Measurements from ENCODE around the gene KLC1.
"Not testable (repeated sequence)": the region's sequence is repeated elsewhere in the genome, so short reads cannot be mapped to it uniquely, and the experiment has no call there.

Gene KLC1

DNA sequence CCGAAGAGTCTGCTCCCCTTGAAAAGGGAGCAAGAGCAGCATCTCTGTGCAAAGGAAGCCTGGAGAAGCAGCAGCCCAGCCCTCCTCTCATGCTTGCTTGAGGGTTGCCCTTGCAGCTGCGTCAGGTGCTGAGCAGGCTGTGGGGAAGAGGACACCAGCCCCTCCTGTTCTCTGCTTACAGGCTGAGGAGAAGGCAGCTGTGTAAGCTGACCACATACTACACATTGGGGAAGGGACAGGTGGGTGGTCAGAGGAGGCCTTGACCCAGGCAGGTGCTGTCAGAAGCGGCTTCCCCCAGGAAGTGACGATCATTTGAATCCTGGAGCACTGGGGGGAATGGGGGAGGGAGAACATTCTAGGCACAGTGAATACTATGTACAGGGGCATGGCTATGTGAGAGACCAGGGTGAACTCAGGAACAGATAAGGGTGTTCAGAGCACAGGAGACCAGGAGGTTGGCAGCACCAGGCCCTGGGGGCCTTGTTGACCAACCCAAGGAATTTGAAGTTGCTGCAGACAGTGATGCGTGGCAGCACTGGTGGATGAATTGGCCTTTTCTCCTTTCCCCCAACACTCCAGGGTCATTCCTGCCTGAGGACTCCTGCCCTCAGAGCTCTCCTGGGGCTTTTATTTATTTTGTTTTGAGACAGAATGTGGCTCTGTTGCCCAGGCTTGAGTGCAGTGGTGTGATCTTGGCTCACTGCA, 2.7 kb upstream of the KLC1 start:
- DNase-seq = no peak

DNA sequence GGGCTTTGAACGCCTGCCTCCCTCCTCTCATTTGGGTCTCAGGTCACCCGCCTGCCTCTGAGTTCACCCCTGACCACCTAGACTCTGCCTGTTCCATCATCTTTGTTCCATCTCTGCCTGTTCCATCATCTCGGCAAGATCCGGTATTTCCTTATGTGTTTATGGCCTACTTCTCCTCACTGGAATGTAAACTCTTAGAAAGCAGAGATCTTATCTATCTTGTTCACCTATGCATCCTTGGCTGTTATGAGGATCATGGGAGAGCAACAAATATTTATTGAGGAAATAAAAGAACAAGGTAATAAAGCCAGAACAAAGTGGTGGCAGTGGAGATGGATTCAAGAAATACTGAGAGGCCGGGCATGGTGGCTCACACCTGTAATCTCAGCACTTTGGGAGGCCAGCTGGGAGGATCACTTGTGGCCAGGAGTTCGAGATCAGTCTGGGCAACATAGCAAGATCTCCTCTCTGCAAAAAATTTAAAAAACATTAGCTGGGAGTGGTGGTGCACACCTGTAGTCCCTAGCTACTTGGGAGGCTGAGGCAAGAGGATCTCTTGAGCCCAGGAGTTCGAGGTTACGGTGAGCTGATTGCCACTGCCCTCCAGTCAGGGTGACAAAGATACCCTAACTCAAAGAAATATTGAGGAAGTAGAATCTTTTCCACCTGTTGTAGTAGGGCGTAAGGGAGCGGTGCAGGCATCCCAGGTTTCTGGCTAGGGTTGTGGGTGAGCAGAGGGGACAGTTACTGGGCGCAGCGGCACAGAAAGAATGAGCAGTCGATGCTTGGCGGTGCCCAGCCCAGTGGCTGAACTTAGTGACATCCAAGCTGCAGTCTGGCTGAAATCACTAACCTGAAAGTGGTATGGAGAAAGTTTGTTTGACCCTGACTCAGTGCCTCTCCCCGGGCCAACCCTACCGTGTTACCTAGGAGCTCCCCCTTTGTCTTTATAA, 1.7 kb upstream of the KLC1 start:
- no peak for DNase-seq

DNA sequence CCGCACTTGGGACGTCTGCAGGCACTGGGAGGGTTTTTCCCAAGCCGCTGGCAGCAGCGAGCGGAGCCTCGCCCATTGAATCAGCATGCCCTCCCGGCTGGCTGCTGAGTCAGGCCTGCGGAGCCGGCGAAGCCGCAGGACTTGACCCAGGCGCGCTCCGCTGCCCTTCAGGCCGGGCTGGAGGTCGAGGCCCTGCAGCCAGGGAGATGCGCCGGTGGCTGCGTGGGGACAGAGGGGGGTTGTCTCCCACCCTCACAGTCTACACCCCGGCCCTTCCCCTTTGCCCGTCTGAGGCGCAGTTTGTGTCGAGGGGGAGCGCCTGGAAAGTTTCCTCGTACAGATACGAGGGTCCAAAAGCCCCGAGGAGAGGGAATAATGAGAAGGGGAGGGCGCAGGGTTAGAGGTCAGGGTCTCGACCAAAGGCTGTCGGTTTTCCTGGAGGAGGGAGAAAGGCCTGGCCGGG, 759 bp upstream of the KLC1 start:
- DNase-seq = peak; percentile 20

DNA sequence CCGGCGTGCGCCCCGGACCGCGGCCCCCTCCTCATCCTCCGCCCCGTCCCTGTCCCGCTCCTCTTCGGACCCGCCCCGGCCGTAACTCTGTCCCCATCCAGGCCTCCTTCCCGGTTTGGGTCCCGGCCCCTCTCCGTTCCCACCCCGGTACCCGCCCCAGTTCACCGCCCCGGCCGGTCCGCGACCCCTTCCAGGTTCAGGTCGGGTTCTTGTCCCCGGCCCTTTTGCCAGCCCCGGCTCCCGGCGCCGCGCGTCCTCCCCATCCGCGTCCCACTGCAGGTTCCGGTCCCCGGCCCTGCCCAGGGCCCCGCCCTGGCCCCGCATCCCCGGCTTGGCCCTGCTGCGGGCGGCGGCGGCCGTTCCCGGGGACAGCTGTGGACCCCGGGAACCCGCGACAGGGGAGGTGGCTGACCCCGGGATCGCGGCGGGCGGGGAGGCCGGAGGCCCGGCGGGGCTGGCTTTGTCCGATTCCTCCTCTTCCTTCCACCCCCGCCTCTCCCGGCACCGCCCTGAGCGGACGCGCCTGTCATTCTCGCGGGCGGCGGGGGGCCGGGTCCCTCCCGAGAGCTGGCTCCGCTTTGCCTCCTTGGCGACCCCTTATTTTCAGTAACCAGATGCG, 601 bp downstream of the KLC1 start:
- peak; percentile 42 for DNase-seq

DNA sequence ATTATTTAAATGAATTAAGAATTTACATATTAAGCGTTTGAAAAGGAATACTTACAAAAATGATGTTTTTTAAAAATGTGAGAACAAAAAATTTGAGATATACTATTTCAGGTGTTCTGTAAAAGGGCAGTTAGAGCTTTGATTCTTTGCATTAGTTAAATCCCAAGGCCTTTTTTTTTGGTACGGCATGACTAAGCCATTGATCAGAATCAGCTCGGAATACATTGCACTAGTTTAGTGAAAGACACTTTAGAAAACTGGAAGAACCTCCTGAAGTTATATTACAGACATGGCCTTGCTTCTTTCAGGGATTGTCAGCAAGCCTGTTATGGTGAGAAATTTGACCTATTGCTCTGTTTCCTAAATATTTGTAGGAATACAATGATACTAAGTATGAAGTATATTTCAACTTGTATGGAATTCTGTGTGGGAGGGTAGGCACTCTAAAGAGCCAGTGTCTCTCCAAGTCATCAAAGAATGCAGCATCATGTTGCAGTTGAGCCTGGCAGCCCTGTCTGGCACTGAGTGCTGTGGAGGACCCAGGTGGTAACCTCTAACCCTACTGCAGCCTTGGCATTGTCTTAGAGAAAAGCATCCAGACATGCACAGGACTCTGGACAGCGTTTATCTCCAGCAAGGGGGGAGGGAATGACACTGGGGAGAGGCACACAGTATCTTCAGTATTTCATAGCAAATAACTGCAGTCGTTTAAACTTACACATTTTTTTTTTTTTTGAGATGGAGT, 1.5 kb downstream of the KLC1 start:
- DNase-seq = no peak

DNA sequence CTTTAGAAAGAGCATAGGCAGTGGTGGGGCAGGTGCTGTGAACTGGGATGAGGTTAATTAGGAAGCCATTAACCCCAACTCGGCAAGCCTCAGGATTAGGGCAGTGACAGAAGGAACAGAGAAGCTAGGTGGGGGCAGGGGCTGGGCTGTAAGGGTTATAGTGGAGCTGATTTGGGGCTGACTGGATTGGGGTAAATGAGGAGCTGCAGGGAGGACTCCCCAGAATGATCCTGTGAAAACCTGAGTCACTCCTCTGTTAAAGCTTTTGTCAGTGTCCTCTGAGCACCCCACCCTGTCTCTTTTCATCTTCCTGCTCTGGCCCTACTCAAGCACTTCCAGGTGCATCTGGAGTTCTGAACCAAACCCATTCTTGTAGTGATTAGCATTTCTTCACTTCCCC, 4.4 kb downstream of the KLC1 start:
- no peak for DNase-seq

DNA sequence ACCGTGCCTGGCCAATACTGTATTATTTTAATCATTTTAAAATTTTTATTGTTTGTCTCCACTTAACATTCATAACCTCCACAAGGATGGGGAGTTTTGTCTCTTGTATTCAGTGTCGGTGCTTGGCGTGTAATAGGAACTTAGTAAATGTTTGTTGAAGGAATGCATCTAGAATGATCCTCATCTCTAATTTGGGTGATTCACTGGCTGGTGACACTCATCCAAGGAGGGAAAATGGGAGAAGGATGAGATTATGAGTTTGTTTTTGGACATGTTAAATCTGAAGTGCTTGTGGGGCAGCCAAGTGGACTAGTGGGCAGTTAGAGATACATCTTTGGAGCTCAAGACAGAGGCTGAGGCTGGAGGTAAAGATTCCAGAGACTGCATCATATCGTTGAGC, 5.1 kb downstream of the KLC1 start:
- no peak for DNase-seq

DNA sequence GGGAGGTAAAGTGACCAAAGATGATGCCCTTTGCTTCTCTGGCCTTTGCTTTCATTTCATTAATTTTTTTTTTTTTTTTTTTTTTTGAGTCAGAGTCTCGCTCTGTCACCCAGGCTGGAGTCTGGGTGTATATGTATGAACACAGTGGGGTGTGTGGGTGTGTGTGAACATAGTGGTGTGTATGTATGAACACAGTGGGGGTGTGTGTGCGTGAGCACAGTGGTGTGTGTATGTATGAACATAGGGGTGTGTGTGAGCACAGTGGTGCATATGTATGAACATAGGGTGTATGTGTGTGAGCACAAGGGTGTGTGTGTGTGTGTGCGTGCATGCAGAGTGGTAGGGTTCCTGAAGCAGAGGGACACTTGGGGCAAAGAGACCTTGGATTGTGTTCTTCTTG, 9.6 kb downstream of the KLC1 start:
- DNase-seq = no peak

DNA sequence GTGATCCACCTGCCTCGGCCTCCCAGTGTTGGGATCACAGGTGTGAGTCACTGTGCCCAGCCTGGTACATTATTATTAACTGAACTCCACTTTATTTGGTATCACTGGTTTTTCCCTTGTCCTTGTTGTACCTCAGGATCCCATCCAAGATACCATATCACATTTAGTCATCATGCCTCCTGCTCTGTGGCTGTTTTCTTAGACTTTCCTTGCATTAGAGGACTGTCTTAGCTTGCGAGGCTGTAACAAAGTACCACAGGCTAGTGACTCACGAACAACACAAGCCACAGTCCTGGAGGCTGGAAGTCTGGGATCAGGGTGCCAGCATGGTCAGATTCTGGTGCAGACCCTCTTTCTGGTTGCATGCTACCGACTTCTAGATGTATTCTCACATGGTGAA, 12.2 kb downstream of the KLC1 start:
- DNase-seq = no peak

DNA sequence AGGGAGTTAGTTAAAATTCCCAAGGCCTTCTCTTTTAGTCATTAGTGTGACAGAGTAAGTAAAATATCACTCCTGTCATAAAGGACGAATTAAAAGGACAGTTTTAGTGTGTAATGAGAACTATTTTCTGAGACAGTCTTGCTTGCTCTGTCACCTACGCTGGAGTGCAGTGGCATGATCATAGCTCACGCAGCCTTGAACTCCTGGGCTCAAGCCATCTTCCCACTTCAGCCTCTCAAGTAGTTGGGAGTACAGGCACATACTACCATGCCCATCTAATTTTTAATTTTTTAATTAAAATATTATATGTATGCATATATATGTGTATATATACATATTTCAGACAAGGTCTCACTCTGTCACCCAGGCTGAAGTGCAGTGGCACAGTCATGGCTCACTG, 17.2 kb downstream of the KLC1 start:
- DNase-seq = no peak

DNA sequence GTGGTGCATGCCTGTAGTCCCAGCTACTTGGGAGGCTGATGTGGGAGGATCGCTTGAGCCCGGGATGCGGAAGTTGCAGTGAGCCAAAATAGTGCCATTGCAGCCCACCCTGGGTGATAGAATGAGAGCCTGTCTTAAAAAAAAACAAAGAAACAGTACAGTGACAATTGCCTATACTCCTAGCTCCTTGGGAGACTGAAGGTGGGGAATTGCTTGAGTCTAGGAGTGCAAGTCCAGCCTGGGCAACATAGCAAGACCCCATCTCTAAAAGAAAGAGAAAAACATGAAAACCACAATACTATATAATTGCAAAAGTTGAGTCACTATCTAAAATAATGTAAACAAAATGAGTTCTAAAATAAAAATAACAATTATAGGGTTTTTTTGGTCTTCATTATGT, 20.0 kb downstream of the KLC1 start:
- DNase-seq = no peak

DNA sequence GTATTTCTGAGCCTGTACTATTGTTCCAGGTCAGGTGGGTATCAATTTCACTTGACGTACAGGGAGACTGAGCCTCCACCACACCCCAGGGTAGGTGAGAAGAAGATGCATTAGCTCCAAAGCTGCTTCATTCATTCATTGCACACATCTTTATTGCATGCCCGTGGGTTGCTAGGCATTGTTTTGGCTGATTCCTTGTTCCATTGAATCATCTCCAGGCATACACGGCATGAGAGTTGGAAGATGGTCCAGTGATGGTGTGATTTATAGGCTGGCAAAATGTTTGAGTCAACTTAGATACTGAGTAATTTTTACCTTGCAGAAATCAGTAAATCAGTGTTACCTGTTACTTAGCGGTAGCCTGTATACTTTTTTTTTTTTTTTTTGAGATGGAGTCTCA, 21.2 kb downstream of the KLC1 start:
- no peak for DNase-seq

DNA sequence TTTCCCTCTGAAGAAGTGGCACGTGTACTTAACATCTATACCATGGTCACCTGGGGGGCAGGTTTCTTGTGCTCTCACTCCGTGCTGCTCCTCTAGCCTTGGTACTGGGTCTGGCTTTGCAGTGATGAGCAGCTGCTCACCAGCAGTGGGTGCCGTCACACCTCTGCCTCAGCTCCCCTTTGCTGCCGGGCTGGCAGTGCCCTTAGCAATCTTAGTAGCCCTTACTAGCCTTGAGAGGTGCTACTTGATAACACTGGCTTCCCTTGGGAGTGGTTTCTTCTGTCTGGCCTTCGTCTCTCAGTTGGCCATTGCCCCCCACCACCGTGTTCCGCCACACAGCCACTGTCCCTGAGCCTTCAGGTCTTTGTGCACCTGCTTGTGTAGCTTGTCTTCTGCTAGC, 22.6 kb downstream of the KLC1 start:
- DNase-seq = no peak

DNA sequence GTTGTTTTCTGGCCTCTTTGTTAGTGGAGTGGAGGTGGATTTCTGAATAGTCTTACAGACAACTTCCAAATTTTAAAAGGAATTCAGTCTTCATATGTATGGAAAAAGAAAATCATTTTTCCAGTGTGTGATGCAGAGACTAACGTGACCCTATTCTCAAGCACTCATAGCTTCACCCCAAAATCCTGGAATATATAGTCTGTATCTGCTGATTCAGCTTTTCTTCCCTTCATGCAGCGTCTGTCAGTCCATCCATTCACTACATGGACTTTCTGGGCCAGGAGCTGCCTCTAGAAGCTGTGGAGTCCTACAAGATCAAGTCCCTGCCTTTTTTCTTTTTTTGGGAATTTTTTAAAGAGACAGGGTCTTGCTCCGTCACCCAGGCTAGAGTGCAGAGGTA, 23.8 kb downstream of the KLC1 start:
- no peak for DNase-seq

DNA sequence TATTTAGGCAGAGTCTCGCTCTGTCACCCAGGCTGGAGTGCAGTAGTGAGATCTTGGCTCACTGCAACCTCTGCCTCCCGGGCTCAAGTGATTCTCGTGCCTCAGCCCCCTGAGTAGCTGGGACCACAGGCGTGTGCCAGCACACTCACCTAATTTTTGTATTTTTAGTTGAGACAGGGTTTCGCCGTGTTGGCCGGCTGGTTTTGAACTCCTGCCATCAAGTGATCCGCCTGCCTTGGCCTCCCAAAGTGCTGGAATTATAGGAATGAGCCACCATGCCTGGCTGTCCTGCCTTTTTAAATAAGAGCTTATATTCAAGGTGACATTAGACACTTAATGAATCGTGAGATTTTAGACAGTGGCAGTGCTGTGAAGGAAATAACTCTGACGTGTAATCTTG, 24.3 kb downstream of the KLC1 start:
- not testable (repeated sequence) for DNase-seq

DNA sequence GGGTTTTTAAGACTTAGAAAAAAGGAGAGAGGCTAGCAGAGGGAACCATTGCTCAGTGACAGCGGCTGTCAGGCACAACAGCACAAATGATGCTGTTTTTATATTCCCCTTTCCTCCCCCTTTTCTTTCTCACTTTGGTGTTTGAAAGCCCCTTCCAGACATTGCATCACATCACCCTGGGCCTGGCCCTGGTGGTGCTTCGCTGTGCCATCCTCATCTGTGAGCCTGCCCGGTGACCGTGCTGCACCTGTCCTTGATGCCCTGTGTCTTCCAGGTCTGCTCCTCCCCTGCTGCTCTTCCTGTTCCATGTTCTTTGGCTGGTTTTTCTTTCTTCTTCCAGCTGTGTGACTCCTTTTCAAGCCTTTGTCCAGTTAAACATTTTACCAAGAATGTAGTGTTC, 24.8 kb downstream of the KLC1 start:
- no peak for DNase-seq

DNA sequence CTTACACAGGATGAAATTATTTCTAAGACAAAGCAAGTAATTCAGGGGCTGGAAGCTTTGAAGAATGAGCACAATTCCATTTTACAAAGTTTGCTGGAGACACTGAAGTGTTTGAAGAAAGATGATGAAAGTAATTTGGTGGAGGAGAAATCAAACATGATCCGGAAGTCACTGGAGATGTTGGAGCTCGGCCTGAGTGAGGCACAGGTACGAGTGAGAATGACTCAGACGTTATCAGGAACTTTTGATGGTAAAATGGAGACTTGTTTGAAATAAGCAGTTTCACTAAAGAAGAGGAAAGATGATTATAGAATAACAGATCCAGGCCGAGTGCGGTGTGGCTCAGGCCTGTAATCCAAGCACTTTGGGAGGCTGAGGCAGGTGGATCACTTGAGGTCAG, 25.6 kb downstream of the KLC1 start:
- no peak for DNase-seq

DNA sequence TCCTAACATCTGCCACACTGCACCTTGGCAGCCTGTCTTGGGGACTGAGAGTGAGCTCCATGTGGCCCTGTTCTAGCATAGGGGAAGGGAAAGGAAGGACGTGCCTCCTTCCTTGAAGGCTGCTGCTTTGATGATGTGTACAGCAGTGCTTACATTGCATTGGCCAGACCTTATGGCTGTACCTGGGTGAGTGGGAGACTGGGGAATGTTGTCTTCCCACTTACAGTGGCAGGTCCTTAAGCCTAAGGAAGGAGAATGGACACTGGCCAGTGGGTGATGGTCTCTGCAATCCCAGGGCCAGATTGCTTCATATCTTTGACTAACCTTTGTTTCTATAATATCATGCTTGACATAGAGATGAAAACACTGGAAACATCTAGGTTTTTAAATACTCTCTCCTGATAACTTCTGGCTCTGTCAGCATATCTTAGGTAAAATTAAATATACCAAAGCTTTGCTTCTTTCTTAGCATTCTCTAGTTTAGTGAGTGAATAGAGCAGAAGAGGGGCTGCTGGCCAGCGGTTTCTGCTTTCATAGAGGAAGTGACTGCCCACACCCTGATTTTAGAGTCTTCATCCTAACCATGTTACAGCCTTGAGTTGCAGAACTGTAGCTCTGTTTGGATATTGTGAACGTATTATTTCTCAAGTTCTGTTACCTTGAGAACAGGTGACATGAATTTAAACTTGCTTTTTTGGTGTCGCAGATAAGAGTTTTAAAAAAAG, 27.2 kb downstream of the KLC1 start:
- no peak for DNase-seq

DNA sequence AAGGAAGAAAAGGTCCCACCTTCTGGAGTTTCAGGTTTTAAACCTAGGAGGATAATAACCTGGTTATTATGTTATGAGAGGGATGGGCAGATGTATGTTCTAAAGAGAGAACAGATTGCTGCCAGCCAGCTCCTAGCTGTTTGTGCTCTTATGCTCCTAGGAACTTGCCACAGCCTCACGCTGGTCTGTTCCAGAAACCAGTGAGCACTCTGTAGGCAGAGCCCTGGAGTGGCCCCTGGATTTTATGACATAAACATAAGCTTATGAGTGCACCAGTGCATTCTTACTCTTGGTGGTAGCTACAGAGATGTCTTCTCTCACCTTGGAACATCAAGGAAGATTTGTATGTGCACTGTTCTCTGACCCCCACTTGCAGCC, 27.7 kb downstream of the KLC1 start:
- DNase-seq = no peak

DNA sequence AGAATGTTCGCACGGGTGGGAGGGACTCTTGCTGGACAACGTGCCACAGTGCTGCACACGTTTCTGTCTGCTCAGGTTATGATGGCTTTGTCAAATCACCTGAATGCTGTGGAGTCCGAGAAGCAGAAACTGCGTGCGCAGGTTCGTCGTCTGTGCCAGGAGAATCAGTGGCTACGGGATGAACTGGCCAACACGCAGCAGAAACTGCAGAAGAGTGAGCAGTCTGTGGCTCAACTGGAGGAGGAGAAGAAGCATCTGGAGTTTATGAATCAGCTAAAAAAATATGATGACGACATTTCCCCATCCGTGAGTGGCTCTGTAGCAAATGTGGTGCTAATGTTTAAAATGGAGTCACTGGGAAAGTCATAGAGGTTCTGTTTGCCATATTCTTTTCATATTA, 28.5 kb downstream of the KLC1 start:
- DNase-seq = no peak

DNA sequence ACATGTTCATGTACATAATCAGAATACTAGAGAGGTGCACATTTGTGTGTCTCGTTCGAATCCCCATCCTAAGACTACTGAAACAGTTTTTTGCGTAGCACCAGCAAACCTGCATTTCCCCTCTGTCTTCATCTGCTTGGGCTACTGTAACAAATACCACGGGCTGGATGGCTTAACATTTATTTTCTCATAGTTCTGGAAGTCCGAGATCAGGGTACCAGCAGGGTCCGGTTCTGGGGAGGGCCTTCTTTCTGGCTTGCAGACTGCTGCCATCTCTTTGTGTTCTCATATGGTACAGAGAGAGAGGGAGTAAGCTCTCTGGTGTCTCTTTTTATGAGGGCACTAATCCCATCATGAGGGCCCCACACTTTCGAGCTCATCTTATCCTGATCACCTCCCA, 30.6 kb downstream of the KLC1 start:
- no peak for DNase-seq

DNA sequence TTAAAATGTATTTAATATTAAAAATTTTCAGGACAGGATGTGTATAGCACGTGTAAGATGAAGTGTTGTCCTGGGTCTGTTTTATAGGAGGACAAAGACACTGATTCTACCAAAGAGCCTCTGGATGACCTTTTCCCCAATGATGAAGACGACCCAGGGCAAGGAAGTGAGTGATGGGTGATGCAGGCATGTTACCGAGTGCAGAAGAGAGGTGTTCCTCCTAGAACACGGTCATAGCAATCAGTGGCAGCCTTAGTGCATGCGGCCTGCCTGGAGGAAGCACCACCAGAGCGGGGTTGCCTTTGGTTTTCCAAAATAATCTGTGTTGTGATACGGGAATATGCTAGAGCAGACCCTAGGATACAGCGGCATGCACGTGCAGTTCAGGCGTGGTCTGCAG, 33.0 kb downstream of the KLC1 start:
- no peak for DNase-seq

DNA sequence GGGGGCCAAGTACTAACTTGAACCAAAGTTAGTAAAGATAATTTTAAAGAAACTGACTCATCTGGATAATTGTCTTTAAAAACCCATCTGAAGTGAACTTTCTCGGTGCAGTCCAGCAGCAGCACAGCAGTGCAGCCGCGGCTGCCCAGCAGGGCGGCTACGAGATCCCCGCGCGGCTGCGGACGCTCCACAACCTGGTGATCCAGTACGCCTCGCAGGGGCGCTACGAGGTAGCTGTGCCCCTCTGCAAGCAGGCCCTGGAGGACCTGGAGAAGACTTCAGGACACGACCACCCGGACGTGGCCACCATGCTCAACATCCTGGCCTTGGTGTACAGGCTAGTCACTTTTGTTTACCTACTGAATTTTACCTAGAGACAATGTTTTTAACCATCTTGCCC, 33.6 kb downstream of the KLC1 start:
- DNase-seq = no peak
